Measurements from ENCODE around the gene ATP10B. TPM values are rescaled to one million over a fixed set of nuclear protein-coding genes. Genes with fewer than 3 reads are reported as not detected.
A peak's percentile ranks its signal among the peaks of the same experiment; 100 is the strongest.
"Not testable (repeated sequence)": the region's sequence is repeated elsewhere in the genome, so short reads cannot be mapped to it uniquely, and the experiment has no call there.

The ATP10B gene, protein sequence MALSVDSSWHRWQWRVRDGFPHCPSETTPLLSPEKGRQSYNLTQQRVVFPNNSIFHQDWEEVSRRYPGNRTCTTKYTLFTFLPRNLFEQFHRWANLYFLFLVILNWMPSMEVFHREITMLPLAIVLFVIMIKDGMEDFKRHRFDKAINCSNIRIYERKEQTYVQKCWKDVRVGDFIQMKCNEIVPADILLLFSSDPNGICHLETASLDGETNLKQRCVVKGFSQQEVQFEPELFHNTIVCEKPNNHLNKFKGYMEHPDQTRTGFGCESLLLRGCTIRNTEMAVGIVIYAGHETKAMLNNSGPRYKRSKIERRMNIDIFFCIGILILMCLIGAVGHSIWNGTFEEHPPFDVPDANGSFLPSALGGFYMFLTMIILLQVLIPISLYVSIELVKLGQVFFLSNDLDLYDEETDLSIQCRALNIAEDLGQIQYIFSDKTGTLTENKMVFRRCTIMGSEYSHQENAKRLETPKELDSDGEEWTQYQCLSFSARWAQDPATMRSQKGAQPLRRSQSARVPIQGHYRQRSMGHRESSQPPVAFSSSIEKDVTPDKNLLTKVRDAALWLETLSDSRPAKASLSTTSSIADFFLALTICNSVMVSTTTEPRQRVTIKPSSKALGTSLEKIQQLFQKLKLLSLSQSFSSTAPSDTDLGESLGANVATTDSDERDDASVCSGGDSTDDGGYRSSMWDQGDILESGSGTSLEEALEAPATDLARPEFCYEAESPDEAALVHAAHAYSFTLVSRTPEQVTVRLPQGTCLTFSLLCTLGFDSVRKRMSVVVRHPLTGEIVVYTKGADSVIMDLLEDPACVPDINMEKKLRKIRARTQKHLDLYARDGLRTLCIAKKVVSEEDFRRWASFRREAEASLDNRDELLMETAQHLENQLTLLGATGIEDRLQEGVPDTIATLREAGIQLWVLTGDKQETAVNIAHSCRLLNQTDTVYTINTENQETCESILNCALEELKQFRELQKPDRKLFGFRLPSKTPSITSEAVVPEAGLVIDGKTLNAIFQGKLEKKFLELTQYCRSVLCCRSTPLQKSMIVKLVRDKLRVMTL (N-terminal part only)
- total RNA-seq: 10 to 100 TPM in 3 of 4 donors, 1 to 10 TPM in 1; 9.0 to 45.9 (median 13.9) TPM

DNA sequence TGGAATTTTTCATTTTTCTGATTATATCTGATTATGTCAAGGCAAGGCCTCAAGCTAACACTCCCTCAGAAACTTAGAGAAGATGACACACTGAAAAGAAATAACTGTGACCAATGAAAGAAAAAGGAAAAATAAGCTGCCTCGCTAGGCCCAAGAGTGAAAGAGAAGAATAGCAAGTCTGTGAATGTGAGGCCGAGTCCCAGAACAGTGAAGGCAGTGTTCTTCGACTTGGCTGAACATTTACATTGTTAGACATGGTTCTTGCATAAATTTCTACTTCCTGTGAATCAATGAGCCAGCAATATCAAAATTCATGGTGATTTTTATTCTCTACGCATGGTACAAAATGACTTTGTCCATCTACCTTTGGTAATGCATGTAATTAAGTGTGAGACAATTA lies at the start of gene ATP10B:
Gene ATP10B (minus strand): TSS at position 163 of the 400 bp plus-strand sequence. CDS start 164,137 bp downstream, outside the sequence.
- no peaks in the 10 kb centered on the region for H3K36me3 ChIP-seq
- H3K27me3 ChIP-seq: no peaks in the 10 kb centered on the region
- H3K27ac ChIP-seq: peak within 1 kb of the TSS in 3 of 4 donors; percentile 46 to 84 (median 75)
- no peaks in the 10 kb centered on the region for H3K9me3 ChIP-seq
- DNase-seq (ENCODE audit: low spot score in 2 of 2): no peak
- peaks cover 0 to 12% (median 6%) of the 10 kb centered on the region in 4 donors for H3K4me1 ChIP-seq
- WGBS, 2 donors: 43 to 44% methylated on average over 4 of the region's 4 CpGs
- TF ChIP-seq EP300 (IDR thresholded peaks at IDR 0.05) (peak in 1 of 2 donors; percentile 63), POLR2A (IDR thresholded peaks at IDR 0.05) (no peak)
- TF ChIP-seq, protein P1, sequence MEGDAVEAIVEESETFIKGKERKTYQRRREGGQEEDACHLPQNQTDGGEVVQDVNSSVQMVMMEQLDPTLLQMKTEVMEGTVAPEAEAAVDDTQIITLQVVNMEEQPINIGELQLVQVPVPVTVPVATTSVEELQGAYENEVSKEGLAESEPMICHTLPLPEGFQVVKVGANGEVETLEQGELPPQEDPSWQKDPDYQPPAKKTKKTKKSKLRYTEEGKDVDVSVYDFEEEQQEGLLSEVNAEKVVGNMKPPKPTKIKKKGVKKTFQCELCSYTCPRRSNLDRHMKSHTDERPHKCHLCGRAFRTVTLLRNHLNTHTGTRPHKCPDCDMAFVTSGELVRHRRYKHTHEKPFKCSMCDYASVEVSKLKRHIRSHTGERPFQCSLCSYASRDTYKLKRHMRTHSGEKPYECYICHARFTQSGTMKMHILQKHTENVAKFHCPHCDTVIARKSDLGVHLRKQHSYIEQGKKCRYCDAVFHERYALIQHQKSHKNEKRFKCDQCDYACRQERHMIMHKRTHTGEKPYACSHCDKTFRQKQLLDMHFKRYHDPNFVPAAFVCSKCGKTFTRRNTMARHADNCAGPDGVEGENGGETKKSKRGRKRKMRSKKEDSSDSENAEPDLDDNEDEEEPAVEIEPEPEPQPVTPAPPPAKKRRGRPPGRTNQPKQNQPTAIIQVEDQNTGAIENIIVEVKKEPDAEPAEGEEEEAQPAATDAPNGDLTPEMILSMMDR (IDR thresholded peaks at IDR 0.05): no peak
- H3K4me3 ChIP-seq: peak within 1 kb of the TSS in 3 of 4 donors; percentile 3 to 38 (median 16)

DNA sequence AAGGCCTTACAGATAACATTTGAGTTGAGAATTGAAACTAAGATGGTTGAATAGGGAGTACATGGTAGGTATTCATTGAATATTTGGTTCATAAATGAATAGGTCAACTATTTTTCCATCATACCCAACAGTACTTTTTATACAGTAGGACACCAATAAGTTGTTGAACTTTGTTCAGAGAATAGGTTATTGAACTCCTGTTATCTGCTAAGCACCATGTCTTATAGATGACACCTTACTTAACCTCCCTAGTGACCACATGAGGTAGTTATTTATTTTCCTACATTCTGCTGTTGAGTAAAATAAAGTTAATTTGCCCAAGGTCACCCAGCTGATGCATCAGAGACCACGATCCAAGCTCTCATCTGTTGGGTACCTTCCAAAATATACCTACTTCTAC lies 49.6 kb upstream of the ATP10B start:
- DNase-seq (ENCODE audit: low spot score in 2 of 2): no peak
- no peak overlapping the region for H3K27ac ChIP-seq
- no peaks in the 10 kb centered on the region for H3K27me3 ChIP-seq
- H3K4me3 ChIP-seq: no peak overlapping the region
- no peak for TF ChIP-seq POLR2A (IDR thresholded peaks at IDR 0.05)
- no peaks in the 10 kb centered on the region for H3K36me3 ChIP-seq
- H3K4me1 ChIP-seq: no peaks in the 10 kb centered on the region
- H3K9me3 ChIP-seq: no peaks in the 10 kb centered on the region
- 70 to 73% methylated on average over 1 of the region's 1 CpG for WGBS, 2 donors

DNA sequence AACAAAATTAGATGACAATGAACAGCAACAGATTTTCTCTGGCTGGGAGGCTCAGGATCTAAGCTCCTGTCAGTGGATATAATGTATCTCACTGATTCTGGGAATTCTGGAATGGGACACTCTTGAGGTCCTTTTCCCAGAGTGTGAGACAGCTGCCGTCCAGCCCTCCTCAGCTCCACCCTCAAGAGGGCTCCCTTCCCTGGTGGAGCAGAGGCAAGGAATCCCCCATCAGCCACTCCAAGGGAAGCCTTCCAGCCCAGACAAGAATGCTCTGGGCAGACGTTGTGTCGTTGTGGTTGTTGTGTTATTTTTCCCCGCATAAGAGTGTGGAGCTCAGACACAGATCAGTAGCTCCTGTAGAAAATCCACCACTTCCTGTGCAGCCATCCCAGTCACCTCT lies 47.7 kb upstream of the ATP10B start:
- Histone ChIP-seq H3K4me3 (no peak overlapping the region), H3K36me3 (no peaks in the 10 kb centered on the region), H3K27ac (no peak overlapping the region), H3K9me3 (peaks cover 0 to 9% (median 0%) of the 10 kb centered on the region in 4 donors), H3K27me3 (no peaks in the 10 kb centered on the region), H3K4me1 (no peaks in the 10 kb centered on the region)
- DNase-seq (ENCODE audit: low spot score in 2 of 2): no peak
- 49 to 63% methylated on average over 4 of the region's 4 CpGs for WGBS, 2 donors
- TF ChIP-seq POLR2A (IDR thresholded peaks at IDR 0.05): no peak

DNA sequence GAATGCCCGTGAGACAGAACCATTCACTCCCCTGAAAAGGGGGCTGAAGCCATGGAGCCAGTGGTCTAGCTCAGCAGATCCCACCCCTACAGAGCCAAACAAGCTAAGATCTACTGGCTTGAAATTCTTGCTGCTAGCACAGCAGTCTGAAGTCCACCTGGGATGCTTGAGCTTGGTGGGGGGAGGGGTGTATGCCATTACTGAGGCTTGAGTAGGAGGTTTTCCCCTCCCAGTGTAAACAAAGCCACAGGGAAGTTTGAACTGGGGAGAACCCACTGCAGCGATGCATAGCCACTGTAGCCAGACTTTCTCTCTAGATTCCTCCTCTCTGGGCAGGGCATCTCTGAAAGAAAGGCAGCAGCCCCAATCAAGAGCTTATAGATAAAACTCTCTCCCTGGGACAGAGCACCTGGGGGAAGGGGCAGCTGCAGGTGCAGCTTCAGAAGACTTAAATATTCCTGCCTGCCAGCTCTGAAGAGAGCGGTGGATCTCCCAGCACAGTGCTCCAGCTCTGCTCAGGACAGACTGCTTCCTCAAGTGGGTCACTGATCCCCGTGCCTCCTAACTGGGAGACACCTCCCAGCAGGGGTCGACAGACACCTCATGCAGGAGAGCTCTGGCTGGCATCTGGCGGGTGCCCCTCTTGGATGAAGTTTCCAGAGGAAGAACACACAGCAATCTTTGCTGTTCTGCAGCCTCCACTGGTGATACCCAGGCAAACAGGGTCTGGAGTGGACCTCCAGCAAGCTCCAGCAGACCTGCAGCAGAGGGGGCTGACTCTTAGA lies 41.4 kb upstream of the ATP10B start:
- WGBS, 2 donors: 81 to 84% methylated on average over 5 to 6 of the region's 6 CpGs
- not testable (repeated sequence) for H3K9me3 ChIP-seq; H3K36me3 ChIP-seq; H3K27me3 ChIP-seq; H3K4me3 ChIP-seq; H3K4me1 ChIP-seq; DNase-seq (ENCODE audit: low spot score in 2 of 2); H3K27ac ChIP-seq

DNA sequence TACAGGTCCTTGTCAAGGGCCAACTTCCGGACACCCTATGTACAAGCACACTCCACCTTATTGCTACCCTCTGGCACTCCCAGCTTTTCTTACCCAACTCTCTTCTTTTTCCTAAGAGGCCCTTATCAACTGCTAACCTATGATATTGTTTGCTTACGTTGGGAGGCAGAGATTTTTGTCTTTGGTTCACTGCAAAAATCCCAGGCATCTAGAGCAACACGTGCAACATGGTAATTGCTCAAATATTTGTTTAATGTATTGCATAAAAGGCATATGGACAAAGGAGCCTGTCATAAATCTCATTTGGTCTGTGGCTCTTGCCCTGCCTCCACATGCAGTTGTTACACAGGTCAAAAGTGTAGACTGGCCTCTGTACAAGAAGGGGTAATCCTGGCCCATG lies 35.8 kb upstream of the ATP10B start:
- 60 to 62% methylated on average over 3 of the region's 3 CpGs for WGBS, 2 donors
- Histone ChIP-seq H3K9me3 (no peaks in the 10 kb centered on the region), H3K27ac (no peak overlapping the region), H3K4me3 (no peak overlapping the region), H3K27me3 (no peaks in the 10 kb centered on the region), H3K4me1 (peaks cover 0 to 9% (median 0%) of the 10 kb centered on the region in 4 donors), H3K36me3 (no peaks in the 10 kb centered on the region)
- TF ChIP-seq POLR2A (IDR thresholded peaks at IDR 0.05) (no peak), EP300 (IDR thresholded peaks at IDR 0.05) (no peak)
- TF ChIP-seq, protein P1 (IDR thresholded peaks at IDR 0.05): no peak
- no peak for DNase-seq (ENCODE audit: low spot score in 2 of 2)

DNA sequence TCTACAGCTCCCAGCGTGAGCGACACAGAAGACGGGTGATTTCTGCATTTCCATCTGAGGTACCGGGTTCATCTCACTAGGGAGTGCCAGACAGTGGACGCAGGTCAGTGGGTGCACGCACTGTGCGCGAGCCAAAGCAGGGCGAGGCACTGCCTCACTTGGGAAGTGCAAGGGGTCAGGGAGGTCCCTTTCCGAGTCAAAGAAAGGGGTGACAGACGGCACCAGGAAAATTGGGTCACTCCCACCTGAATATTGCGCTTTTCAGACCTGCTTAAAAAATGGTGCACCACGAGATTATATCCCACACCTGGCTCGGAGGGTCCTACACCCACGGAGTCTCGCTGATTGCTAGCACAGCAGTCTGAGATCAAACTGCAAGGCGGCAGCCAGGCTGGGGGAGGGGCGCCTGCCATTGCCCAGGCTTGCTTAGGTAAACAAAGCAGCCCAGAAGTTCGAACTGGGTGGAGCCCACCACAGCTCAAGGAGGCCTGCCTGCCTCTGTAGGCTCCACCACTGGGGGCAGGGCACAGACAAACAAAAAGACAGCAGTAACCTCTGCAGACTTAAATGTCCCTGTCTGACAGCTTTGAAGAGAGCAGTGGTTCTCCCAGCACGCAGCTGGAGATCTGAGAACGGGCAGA lies 21.7 kb upstream of the ATP10B start:
- DNase-seq (ENCODE audit: low spot score in 2 of 2); H3K4me3 ChIP-seq; H3K27ac ChIP-seq; H3K9me3 ChIP-seq; H3K36me3 ChIP-seq; H3K27me3 ChIP-seq; H3K4me1 ChIP-seq: not testable (repeated sequence)
- 35 to 37% methylated on average over 18 to 19 of the region's 21 CpGs for WGBS, 2 donors

Measured in tibial nerve (tissue), 4 donors.